ENCODE data around the gene ALDOC.

- TF ChIP-seq, protein P1, sequence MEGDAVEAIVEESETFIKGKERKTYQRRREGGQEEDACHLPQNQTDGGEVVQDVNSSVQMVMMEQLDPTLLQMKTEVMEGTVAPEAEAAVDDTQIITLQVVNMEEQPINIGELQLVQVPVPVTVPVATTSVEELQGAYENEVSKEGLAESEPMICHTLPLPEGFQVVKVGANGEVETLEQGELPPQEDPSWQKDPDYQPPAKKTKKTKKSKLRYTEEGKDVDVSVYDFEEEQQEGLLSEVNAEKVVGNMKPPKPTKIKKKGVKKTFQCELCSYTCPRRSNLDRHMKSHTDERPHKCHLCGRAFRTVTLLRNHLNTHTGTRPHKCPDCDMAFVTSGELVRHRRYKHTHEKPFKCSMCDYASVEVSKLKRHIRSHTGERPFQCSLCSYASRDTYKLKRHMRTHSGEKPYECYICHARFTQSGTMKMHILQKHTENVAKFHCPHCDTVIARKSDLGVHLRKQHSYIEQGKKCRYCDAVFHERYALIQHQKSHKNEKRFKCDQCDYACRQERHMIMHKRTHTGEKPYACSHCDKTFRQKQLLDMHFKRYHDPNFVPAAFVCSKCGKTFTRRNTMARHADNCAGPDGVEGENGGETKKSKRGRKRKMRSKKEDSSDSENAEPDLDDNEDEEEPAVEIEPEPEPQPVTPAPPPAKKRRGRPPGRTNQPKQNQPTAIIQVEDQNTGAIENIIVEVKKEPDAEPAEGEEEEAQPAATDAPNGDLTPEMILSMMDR (IDR thresholded peaks at IDR 0.05), result no peak
- no peak for TF ChIP-seq POLR2AphosphoS5 (IDR thresholded peaks at IDR 0.05)
- TF ChIP-seq POLR2A (IDR thresholded peaks at IDR 0.05), result no peak
These were observed 22.1 kb downstream of the ALDOC start for GRCh38 chr17:28554565-28554964.

Measured in sigmoid colon (tissue), 4 donors.